A673 (cell line): ENCODE data around the gene PPM1M.

Experiments
- CTCF ChIP-seq: fragments of 300-800, 200-600 bp; sonication (generic); conservative IDR thresholded peaks from 2 replicates; pipeline ENCODE4 v1.5.1; 2017; ENCODE audit warnings: low read depth, mild to moderate bottlenecking, antibody characterized with exemption, low read length, moderate library complexity, mixed read lengths
- EZH2 ChIP-seq: fragments of 200-600 bp; sonication (generic); IDR thresholded peaks from 2 replicates; pipeline ENCODE4 v1.6.1; 2017; ENCODE audit warnings: borderline replicate concordance, low read depth, mild to moderate bottlenecking, mixed read lengths, antibody characterized with exemption, low read length; ENCODE audit not compliant: poor library complexity, severe bottlenecking

GRCh38 chr3:52228751-52229291 lies 16.7 kb upstream of the PPM1M start:
- TF ChIP-seq EZH2, result no peak
- TF ChIP-seq CTCF, result no peak
